GM04504 (cell line): ENCODE results near the gene PLCD3.
"Not testable (repeated sequence)": the region's sequence is repeated elsewhere in the genome, so short reads cannot be mapped to it uniquely, and the experiment has no call there.

ENCODE experiments used
- DNase-seq: peaks from one replicate; pipeline ENCODE4 v3.0.0-alpha.2; 2012; ENCODE audit warnings: low read depth

Gene PLCD3

DNA sequence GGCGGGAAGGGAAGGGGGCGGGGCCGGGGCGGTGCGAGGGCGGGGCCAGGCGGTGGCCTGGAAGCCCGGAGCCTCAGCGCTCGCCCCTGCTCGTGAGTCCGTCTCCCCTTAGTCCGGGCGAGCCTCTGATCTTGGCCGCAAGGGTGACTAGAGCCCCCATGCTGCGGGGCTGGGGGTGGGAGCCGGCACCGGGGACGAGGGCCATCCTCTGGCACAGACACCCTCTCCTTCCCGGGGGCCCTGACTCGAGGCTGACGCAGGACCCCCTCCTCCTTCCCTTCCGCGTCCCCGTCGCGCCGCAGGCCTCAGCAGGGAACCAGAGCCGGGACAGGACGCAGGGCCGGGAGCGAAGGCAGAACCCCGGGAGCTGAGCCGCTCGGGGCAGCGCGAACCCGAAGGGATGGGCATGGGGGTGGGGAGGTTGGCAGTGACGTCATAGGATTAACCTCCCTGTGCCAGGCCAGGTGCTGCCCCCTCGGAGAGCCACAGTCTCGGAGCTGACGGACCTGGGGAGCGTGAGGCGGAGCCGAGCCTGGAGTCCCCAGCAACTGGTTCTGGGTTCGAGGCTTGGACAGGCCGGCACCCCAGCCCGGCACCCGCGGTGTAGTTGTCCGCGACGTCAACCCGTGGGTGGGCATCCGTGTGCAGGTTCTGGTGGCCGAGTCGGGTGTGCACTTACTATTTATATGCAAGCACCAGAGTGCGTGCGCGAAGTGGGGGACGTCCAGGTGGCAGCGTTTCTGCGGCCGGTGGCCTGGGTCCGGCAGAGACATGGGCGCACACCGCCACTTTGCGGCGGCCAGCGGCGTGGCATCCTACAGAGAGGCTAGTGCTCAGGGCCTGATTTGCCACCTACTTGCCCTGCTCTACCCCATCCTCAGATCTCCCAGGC, 503 bp upstream of the PLCD3 start:
- DNase-seq, result peak; percentile 44

DNA sequence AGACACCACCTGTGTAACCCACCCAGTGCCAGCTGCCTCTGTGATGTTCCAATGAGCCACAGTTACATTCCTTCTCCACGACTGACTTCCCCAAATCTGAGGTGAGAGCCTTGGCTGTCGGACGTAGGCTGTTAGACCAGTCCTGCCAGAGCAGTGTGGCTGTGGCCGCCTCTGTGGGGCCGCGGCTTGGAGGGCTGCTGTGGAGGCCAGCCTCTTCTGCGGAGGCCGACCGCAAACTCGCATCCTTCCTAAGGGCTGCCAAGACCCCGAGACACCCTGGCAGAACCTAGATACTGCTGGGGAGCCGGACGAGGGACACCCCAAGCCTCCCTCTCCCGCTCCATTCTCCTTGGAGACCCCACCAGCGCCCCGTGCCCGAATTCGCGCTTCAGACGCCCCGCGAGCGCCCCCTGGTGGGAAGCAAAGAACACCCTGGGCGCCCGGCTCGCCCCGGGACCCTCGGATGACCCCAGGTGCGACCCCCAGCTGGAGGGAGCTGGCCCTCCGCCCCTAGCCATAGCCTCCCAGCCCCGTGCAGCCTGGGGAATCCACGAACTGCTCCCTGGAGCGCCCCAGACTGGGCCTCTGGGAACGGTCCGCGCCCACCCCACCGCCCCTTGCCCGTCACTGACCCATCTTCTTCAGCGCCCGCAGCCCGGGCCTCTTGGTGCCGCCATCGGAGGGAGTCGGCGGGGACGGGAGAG, 547 bp downstream of the PLCD3 start:
- DNase-seq, result no peak

DNA sequence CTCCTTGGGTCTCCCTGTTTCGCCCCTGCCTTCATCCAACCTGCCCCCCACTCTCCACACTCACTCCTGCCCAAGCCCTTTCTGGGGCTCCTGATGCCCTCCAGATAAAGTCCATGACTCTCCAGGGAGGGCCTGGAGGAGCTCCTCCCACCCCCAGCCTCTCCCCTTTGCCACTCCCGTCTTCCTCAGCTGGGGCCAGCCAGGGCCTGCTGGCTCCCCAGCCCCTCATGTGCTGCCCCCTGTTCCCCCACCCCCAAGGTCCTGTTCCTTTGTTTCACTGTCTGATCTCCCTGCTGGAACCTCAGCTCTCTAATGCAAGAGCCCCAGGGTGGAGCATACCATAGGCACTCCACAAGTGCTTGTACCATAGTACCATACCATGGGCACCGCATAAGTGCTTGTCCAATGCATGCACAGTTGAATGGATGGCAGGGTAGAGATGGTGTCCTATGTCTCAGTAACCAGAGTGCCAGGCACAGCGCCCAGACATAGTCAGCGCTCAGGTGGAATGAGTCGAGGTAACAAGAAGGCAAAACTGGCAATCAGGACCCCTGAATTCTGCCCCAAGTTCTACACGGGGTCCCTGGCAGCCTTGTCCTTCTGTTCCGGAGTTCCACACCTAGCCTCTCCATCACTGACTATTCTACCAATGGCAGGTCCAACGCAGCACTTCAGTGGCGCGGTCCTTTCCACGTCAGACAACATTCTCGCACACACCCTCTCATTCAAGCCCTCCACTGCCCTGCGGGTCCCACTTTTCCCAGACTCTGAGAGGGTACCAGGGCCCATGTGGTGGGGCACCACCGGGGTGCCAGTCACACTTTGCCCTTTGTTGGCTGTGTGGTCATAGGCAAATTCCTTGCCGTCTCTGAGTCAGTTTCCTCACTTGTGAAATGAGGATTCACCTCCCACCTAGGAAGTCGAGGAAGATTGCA, 1.4 kb downstream of the PLCD3 start:
- no peak for DNase-seq

DNA sequence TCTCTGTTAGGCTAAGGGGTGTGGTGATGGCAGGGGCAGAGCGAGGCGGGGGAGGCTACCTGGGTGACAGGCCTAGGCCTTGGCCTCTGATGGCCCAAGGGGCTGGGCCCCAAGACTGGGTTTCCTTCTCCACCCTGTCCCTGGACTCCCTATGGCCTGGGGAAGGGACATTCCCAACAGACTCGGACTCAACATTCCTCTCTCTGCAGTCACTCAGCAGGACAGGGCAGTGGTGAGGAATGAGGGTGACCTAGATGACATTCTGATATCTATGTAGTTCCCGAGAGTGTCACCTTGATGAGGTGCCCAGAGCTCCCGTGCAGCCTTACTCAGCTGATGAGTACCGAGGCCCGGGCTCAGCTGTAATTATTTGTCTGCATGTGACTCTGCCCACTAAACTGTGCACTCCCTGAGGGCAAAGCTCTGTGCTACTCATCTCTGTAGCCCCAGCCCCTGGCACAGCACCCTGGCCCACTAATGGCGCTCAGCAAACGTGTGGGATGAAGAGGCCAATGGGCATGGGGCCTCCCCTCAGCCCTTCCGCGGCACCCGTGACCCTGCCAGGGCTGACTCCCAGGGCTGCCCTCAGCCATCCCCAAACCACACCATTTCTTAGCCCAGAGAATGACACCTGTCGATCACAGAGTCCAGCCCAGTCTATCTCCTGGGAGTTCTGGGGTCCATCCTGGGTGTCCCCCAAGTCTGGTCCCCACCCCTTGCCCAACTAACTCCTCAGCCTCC, 2.2 kb downstream of the PLCD3 start:
- no peak for DNase-seq

DNA sequence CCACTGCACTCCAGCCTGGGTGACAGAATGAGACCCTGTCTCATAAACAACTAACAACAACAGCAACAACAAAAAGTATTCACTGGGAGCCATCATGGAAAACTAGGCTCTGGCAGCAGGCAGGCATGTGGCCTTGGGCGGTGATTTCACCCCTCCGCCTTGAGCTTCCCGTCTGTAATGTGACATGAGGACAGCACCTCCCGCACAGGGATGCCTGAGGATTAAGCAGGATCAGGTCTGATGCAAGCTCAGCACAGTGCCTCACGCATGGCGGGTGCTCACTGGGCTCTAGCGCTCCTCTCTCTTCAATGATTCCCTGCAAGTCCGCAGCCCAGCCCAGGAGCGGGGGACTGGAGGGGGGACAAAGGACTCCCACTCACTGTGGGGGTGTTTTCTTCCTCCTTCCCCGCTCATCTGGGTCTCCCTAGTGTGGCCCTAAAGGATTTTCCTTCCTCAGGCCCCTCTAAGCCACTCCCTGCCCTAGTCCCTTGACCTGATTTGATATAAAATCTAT, 2.8 kb downstream of the PLCD3 start:
- DNase-seq, result peak; percentile 42

DNA sequence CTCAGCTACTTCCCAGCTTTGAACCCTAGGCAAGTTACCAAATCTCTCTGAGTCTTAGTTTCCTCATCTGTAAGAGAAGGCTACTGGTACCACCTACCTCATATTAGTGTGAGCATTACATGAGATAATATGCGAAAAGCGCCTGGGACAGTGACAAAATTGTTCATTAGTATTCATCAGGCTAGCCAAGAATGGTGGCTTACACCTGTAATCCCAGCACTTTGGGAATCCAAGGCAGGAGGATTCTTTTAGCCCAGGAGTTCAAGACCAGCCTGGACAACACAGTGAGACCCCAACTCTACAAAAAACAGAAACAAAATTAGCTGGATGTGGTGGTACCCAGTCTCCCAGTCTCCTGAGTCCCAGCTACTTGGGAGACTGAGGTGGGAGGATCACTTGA, 3.3 kb downstream of the PLCD3 start:
- DNase-seq, result no peak

DNA sequence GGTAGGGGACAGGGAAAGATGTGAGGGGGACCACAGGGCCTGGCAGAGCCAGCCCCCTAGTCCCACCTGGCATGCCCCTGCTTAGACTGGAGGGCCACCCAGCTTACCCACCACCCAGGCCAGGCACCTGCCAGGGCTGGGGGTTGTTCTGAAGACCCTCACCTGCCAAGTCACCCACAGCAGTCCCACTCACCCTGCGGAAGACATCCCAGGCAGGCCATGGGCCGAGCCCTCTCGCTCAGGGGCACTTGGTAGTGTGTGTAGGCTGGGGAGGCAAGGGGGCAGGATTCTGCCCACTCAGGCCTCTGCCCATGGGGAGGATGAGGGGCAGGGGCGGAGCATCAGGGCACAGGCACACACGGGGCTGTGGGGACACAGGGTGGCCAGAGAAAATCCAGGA, 4.0 kb downstream of the PLCD3 start:
- DNase-seq, result no peak

DNA sequence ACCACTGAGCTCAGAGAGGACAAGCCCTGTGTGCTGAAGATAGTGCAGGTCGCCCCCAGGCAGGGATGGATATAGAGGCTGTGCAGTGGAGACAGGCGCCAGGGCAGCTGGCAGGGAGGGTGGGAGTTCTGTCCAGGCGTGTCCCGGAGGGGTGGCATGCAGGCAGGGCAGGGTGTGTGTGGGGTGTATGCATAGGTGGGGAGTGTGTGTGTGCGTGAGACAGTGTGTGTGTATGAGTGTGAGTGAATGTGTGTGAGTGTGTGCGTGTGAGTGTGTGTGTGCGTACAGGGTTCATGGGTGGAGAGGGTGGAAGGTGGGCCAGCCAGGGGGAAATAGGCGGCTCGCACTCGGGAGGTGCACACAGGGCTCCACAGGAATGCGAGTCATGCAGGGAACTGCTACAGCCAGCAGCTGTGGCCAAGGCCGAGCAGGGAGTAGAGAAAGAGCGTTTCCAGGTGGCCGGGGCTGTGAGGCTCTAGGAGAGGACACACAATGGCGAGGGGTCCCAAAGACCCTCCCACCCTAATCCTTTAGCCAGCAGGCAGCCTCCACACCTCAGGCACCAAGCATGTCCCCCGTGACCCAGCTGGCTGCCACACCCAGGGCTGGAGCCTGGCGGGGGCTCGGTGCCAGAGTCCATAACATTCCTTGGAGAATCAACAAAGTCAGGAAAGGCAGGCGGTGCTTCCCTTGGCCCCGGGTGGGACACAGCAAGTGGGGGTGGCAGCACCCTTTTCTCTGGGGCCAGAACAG, 4.6 kb downstream of the PLCD3 start:
- peak; percentile 27 for DNase-seq

DNA sequence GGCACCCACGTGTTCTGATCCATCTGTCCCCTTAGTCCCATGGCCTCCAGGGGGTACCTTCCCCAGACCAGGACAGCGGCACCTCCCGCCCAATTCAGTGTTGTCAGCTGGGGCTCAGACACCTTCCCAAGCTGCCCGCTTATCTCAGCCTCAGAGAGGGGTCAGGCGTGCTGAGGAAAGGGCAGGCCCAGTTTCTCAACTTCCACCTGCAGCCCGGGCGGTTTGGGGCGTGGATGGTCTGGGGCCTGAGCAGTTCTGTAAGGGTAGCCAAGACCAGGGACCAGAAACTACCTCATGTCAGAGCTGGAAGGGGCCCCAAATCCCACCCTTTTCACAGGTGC, 5.1 kb downstream of the PLCD3 start:
- DNase-seq, result no peak

DNA sequence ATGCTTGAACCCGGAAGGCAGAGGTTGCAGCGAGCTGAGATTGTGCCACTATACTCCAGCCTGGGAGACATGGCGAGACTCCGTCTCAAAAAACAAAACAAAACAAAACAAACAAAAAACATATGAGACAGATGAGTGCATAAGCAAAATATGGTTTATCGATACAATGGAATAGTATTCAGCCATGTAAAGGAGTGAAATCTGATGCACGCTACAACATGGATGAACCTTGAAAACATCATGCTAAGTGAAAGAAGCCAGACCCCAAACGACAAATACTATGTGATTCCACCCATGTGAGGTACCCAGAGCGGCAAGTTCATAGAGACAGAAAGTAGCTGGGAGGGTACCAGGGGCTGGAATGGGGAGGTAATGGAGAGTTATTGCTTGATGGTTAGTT, 6.8 kb downstream of the PLCD3 start:
- no peak for DNase-seq

DNA sequence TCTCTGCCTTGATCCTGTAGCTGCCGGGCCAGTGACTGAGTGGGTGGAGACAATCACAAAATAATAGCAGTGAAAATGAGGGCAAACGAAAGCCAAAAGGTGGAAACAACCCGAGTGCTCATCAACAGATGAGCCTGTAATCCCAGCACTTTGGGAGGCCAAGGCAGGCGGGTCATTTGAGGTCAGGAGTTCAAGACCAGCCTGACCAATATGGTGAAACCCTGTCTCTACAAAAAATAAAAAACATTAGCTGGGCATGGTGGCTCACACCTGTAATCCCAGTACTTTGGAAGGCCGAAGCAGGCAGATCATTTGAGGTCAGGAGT, 7.6 kb downstream of the PLCD3 start:
- not testable (repeated sequence) for DNase-seq

DNA sequence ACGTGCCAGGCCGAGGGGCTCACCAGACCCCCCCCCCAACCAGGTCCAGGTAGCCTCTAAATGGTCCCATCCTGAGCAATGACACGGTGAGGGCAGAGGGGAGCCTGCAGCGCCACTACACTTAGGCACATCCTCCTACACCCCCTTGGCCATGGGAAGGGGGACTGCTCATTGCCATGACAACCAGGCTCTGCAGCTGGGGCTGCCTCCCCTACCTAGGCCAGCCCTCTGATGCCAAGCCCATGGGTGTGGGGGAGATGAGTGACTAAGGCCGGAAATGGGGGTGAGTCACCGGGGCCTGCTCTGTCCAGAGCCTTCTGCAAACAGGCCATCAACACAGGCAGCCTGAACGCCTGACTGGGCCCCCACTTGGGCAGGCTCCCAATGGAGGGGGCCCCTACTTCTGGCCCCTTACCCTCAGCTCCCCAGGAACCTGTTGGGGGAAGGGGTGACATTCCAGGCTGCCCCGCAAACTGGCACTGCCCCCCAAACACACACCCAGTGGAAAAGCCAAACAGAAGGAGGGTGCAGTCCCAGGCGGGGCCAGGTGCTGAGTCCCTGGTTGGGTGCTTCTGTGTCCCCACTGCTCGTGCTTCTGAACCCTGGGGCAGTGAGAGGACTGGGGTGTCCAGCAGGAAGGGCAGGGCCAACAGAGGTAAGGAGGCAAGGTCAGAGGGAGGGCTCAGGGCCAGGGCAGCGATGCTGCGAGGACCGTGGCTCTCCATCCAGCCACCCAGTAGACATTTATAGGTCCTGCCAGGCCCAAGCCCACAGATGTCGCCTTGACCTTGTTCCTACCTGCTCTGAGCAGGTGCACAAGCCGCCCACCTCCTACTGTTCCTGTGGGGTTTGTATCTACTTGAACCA, 8.2 kb downstream of the PLCD3 start:
- DNase-seq, result peak; percentile 76

DNA sequence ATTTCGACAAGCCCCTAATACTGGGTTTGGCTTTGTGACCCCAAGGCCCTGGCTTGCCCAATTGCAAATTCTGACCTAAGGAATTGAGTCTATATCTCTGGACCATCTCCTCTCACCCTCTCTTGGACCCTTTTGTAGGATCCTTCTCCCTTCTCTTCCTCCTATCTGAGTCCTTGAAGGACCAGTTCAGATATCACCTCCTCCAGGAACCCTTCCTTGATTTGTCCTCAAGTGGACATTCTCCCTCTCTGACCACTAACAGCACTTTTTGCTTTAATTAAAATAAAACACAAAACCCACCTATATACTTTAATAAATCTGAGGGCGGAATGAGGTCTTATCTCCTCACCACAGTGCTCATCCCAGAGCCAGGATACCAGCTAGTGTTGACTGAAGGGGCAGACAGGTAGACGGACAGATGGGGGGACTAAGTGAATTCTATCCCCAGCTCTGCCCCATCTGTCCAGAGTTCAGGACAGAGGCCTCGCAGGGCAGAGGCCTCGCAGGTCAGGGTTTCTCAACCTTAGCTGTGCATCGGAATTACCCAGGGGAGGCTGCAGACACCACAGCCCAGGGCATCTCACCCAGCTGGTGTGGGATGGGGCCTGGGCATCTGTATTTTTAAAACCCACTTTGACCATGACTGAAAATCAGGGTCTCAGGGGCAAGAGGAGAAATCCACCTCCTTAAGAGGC, 9.1 kb downstream of the PLCD3 start:
- no peak for DNase-seq

DNA sequence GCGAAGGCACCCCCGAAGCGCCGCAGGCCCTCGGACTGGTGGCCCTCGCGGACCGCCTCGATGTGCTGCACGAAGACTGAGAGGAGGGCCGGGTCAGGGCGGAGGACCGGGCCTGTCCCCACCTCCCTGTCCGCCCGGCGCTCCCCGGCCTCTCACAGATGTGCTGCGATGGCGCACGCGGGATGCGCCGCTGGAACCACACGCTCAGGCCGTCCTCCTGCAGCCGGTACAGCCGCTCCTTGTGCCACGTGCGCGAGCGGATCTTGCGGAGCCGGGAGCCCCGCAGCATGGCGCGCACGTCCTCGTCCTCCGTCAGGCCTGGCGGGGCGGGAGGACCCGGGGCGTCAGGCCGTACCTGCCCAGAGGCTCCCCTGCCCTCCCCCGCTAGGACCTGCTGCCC, 11.3 kb downstream of the PLCD3 start:
- no peak for DNase-seq

DNA sequence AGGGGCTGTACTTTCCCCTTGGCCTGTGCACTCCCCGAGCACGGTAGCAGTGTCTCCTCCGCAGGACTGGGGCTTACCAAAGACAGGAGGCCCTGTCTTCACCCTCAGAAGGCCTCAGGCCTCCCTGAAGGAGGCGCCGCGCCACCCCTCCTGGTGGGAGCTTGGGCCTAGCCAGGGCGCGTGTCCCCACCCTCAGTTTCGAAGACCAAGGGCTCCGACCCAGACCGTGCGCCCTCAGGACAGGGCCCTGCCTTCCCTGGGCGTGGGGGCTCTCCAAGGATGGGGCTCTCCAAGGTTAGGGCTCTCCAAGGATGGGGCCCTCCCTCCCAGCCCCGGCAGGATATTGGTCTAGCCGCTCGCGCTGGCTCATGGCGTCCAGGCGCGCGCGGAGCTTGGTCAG, 11.8 kb downstream of the PLCD3 start:
- DNase-seq, result no peak

DNA sequence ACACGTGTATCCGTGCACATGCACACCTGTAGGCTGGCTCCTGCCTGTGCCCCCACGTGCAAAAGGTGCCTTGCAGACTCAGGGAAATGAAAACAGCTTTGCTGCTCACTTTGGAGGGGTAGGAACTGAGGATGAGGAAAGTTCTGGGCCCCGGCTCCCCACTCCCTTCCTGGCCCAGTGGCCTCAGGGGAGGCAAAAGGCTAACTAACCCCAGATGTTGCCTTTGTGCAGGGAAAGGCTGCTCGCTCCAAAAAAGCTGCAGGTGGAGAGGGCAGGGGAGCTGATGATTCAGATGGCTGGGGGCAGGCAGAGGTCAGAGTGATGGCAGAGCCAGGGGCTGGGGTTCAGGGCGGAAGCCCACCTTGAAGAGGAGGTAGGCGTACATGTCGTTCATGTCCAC, 12.4 kb downstream of the PLCD3 start:
- no peak for DNase-seq

DNA sequence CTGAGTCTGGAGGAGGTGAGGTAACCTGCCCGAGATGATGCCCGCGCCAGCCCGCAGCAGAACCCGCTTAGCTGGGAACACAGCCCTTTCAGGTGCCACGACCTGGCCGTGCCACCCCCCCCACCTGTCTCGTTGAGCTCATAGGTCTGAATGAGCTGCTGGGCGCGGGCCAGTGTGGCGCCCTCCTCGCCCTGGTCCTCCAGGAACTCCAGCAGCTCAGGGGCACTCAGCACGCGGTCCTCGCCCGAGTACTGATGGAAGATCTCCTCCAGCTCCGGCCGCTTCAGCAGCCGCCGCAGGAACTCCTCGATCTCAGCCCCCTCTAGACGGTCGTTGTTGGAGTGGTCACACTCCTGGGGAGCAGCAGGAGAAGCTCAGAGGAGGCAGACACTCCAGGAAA, 13.6 kb downstream of the PLCD3 start:
- DNase-seq, result no peak

DNA sequence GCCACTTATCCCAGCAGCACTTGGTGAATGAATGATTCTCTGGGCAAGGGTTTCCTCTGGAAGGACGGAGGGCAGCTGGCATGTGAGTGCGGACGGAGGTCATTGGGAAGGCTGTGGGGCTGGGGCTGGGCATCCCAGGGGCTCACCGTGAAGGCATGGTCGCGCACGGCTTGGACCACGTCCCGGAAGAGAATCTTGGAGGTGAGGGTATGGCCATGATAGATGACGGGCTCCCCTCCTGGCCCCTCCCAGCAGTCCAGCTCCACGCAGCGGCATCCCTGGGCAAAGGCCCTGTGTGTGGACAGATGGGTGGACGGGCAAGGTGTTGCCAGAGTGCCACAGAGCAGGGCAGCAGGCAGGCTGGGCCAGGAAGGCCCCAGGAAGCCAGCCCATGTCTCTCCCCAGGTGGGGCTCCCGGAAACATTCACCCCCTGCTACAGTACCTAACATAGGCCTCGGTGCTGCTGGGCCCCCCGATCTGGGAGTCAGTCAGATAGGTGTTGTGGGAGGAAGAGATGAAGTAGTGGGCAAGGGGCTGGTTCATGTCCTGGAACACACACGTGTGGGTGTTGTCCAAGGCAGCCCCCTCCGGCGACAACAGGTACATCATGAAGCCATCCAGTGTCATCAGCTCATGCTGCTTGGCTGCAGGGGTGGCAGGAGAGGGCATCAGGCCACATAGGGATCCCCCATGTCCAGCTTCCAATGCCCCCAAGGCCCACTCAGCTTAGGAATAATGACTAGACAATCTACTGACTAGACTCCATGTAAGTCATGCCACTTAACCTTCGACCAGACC, 14.3 kb downstream of the PLCD3 start:
- no peak for DNase-seq

DNA sequence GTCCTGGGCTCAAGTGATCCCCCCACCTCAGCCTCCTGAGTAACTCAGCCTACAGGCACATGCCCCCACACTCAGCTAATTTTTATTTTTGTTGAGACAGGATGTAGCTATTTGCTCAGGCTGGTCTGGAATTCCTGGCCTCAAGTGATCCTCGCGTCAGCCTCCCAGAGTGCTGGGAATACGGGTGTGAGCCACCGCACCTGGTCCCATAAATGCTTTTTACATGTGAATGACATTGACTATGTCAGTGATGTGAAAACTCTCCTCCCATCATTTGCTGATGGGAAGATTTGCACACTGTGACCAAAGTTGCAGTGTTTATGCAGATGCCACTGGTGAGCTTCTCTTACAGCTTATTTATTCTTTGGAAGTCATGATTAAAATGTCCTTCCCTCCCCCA, 15.0 kb downstream of the PLCD3 start:
- DNase-seq, result no peak
